CD4-positive, alpha-beta T cell (primary cell): Measurements from ENCODE around the gene SLC46A1. TPM values are rescaled to one million over a fixed set of nuclear protein-coding genes. Genes with fewer than 3 reads are reported as not detected.

Experiments
- ATAC-seq: fragments of 200-7000 bp; cut with Tn5 transposase; one replicate; pipeline ENCODE4 v1.10.0; 2022; ENCODE audit warnings: mild to moderate bottlenecking; ENCODE audit not compliant: poor library complexity
- CTCF ChIA-PET: fragments of 350-600 bp; sonication (Branson Sonifier 250); formaldehyde crosslinking; loops from one replicate; lab custom pipeline; 2021; ENCODE audit warnings: antibody characterized with exemption, inconsistent platforms; lab: Charles Lee
- POLR2A ChIA-PET: fragments of 350-600 bp; sonication (Branson Sonifier 250); formaldehyde crosslinking; loops from one replicate; lab custom pipeline; 2021; ENCODE audit warnings: antibody characterized with exemption, inconsistent platforms; lab: Charles Lee
- DNase-seq, 14 experiments: peaks; one replicate each; pipeline ENCODE4 v3.0.0-alpha.2; 2013 to 2020; ENCODE audit warnings: mixed read lengths in 2 of 14
- H3K27ac ChIP-seq, 2 donors: one replicate each; pipeline versions ENCODE4 v1.5.1 to v1.7.0; 2013; ENCODE audit warnings: low read length in 2 of 2, low read depth in 1 of 2, mild to moderate bottlenecking in 1 of 2
- H3K27me3 ChIP-seq, 2 experiments: 1 replicate in 1 of 2; 2 replicates in 1 of 2; pipeline versions ENCODE4 v1.6.1 to v1.7.0; 2013; ENCODE audit warnings: low read length in 2 of 2, control low read depth in 1 of 2, mild to moderate bottlenecking in 1 of 2, moderate library complexity in 1 of 2; ENCODE audit not compliant: insufficient read depth in 2 of 2, control insufficient read depth in 1 of 2
- H3K36me3 ChIP-seq: one replicate; pipeline ENCODE4 v1.6.1; 2013; ENCODE audit warnings: low read length, control low read depth; ENCODE audit not compliant: insufficient read depth
- H3K4me1 ChIP-seq: one replicate; pipeline ENCODE4 v1.6.1; 2013; ENCODE audit warnings: low read length, control low read depth; ENCODE audit not compliant: insufficient read depth
- H3K4me3 ChIP-seq: one replicate; pipeline ENCODE4 v1.5.1; 2013; ENCODE audit warnings: mild to moderate bottlenecking, low read length, moderate library complexity
- H3K9me3 ChIP-seq, 2 experiments: 1 replicate in 1 of 2; 2 replicates in 1 of 2; pipeline versions ENCODE4 v1.6.1 to v1.7.0; 2013; ENCODE audit warnings: low read length in 2 of 2, mild to moderate bottlenecking in 2 of 2, control low read depth in 1 of 2, moderate library complexity in 1 of 2; ENCODE audit not compliant: control insufficient read depth in 1 of 2, insufficient read depth in 1 of 2
- H3K27ac Mint-ChIP-seq: one replicate; pipeline ENCODE4 v1.8.0; 2020; ENCODE audit warnings: mixed read lengths
- H3K27me3 Mint-ChIP-seq: one replicate; pipeline ENCODE4 v1.8.0; 2021; ENCODE audit warnings: mixed read lengths
- H3K36me3 Mint-ChIP-seq: one replicate; pipeline ENCODE4 v1.8.0; 2021; ENCODE audit warnings: low read depth, mixed read lengths
- H3K4me1 Mint-ChIP-seq: one replicate; pipeline ENCODE4 v1.8.0; 2021; ENCODE audit warnings: low read depth, mixed read lengths
- H3K4me3 Mint-ChIP-seq: one replicate; pipeline ENCODE4 v1.8.0; 2020; ENCODE audit warnings: mild to moderate bottlenecking, mixed read lengths
- H3K9me3 Mint-ChIP-seq: one replicate; pipeline ENCODE4 v1.8.0; 2020; ENCODE audit warnings: mixed read lengths
- intact Hi-C, 2 experiments: fragments of 100-400 bp; cut with DNase I in 1 of 2; cut with micrococcal nuclease in 1 of 2; formaldehyde crosslinking; loops; one replicate each; pipeline versions ENCODE4 v1.15.1 to v1.9.0; 2023 to 2025; cut with DNase I, micrococcal nuclease
- total RNA-seq, 174 experiments: library from RNA in 2 of 174; stranded (reverse) in 2 of 174; gene quantifications; one replicate each; pipeline ENCODE4 v1.2.3 and lab custom pipeline; 2021 to 2026
- TF ChIP-seq, protein P1 (sequence below): fragments of 200-600 bp; IDR thresholded peaks from one replicate; pipeline ENCODE4 v1.8.0; 2022; ENCODE audit warnings: antibody characterized with exemption, mild to moderate bottlenecking

SLC46A1 gene
- total RNA-seq, 2 experiments from 2014 or later: 0.44 to 0.45 TPM

DNA sequence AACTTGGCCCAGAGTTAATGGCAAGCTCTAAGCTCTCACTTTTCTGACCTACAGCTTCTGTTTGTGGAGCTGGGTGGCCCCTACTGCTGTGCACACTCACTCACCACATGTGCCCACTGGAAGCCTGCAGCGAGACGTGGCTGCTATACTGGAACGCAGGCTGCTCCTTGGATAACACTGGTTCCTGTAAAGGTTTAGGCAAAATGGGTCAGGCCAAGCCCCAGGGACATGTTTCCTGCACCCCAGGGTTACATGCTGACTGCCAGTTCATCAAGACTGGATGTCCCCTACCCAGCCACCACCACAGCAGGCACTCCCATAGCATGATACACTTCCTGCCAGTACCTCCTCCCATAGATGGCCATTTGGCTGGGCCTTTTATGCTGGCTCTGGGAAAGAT, 57.0 kb downstream of the SLC46A1 start:
- POLR2A ChIA-PET: interaction anchor here (0.7 to 1.9 kb wide), 2 partner anchors 8 to 10 kb away, joined by 4 to 12 read pairs; partner anchors contain the start of gene POLDIP2

DNA sequence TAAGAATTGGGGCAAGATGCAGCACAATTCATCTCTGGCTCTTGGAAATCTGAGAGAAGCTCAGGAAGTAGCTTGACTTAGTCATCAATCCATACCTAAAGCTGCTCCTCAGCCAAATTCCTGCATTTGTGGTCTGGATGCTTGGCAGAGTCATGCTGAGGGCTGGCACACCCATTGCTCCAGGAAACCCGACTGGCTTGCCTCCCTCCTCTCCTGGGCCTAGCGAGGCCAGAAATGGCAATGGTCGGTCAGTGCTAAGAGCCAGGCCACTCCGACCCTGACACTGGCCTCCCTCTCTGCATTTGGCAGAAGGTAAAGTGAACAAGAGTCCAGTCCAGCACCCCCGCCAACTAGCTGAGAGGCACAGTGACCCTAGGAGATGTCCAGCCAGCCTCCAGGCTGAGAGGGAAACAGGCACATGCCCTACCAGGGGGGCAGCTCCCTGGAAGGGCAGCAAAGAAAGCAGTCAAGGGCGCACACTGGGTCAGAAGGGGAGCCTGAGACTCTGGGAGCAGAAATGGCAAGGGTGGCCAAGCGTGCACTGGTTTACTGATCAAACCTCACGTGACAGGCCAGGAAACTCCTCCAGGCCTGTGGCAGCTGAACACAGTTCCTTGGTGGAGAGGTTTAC, 58.6 kb downstream of the SLC46A1 start:
- H3K9me3 ChIP-seq: no peaks in the 10 kb centered on the region
- Mint-ChIP-seq H3K27ac (no peak overlapping the region), H3K27me3 (no peaks in the 10 kb centered on the region), H3K4me1 (no peaks in the 10 kb centered on the region), H3K9me3 (no peaks in the 10 kb centered on the region), H3K4me3 (no peak overlapping the region), H3K36me3 (peaks cover 85% of the 10 kb centered on the region)
- no peaks in the 10 kb centered on the region for H3K4me1 ChIP-seq
- no peak overlapping the region for H3K4me3 ChIP-seq
- DNase-seq: no peak
- H3K36me3 ChIP-seq: peaks cover 90% of the 10 kb centered on the region
- H3K27ac ChIP-seq: no peak overlapping the region
- ChIA-PET POLR2A (interaction anchor here (1.9 to 2.1 kb wide), 3 partner anchors 10 to 12 kb away, joined by 6 to 12 read pairs (median 8); partner anchors contain the start of genes IFT20, POLDIP2 and TNFAIP1), CTCF (no interaction called here)
- no peaks in the 10 kb centered on the region for H3K27me3 ChIP-seq
- intact Hi-C loops: no loop called here
- no peak for ATAC-seq
- TF ChIP-seq, protein P1, sequence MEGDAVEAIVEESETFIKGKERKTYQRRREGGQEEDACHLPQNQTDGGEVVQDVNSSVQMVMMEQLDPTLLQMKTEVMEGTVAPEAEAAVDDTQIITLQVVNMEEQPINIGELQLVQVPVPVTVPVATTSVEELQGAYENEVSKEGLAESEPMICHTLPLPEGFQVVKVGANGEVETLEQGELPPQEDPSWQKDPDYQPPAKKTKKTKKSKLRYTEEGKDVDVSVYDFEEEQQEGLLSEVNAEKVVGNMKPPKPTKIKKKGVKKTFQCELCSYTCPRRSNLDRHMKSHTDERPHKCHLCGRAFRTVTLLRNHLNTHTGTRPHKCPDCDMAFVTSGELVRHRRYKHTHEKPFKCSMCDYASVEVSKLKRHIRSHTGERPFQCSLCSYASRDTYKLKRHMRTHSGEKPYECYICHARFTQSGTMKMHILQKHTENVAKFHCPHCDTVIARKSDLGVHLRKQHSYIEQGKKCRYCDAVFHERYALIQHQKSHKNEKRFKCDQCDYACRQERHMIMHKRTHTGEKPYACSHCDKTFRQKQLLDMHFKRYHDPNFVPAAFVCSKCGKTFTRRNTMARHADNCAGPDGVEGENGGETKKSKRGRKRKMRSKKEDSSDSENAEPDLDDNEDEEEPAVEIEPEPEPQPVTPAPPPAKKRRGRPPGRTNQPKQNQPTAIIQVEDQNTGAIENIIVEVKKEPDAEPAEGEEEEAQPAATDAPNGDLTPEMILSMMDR: no peak

More for the DNA sequence above, 57.0 kb downstream of the SLC46A1 start:
- TF ChIP-seq, protein P1: no peak
- H3K4me3 Mint-ChIP-seq: no peak overlapping the region
- no peaks in the 10 kb centered on the region for H3K9me3 Mint-ChIP-seq
- ATAC-seq: no peak
- no peaks in the 10 kb centered on the region for H3K27me3 Mint-ChIP-seq
- H3K36me3 ChIP-seq: peaks cover 93% of the 10 kb centered on the region
- H3K27ac ChIP-seq: no peak overlapping the region
- H3K4me3 ChIP-seq: no peak overlapping the region
- H3K9me3 ChIP-seq: no peaks in the 10 kb centered on the region
- CTCF ChIA-PET: no interaction called here
- H3K4me1 Mint-ChIP-seq: no peaks in the 10 kb centered on the region
- no peaks in the 10 kb centered on the region for H3K27me3 ChIP-seq
- H3K4me1 ChIP-seq: no peaks in the 10 kb centered on the region
- DNase-seq: no peak
- no peak overlapping the region for H3K27ac Mint-ChIP-seq
- intact Hi-C loops: no loop called here
- H3K36me3 Mint-ChIP-seq: peaks cover 87% of the 10 kb centered on the region

DNA sequence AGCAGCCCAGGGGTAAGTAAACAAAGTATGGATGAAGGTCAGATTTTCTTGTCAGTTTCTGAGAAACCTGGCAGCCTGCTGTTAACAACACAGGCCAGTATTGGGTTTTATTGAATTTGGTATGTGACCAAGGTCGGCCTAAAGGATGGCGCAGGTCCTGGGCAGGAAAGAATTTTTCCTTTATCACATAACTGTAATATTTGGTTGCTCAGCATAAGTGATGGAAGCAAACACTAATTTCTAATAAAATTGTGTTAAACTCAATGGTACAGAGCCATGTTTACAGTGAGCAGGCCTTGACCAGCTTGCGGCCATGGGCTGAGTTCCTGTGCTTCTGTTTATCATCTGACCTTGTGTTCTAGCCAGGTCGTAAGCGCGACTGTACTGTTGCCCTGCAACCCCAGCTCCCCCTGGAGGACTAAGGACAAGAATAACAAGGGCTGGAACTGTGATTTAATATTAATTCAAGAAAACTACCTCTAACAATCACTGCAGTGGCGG, 59.2 kb downstream of the SLC46A1 start:
- peaks cover 91% of the 10 kb centered on the region for H3K36me3 ChIP-seq
- intact Hi-C loops: no loop called here
- Mint-ChIP-seq H3K27me3 (no peaks in the 10 kb centered on the region), H3K4me3 (no peak overlapping the region), H3K4me1 (no peaks in the 10 kb centered on the region), H3K9me3 (no peaks in the 10 kb centered on the region), H3K36me3 (peaks cover 87% of the 10 kb centered on the region), H3K27ac (peak overlapping the region; percentile 39)
- no peaks in the 10 kb centered on the region for H3K27me3 ChIP-seq
- H3K4me1 ChIP-seq: no peaks in the 10 kb centered on the region
- H3K27ac ChIP-seq: no peak overlapping the region
- CTCF ChIA-PET: no interaction called here
- DNase-seq (no peak), ATAC-seq (no peak)
- H3K9me3 ChIP-seq: no peaks in the 10 kb centered on the region
- H3K4me3 ChIP-seq: no peak overlapping the region
- TF ChIP-seq, protein P1: no peak
- POLR2A ChIA-PET: interaction anchor here (1.9 to 2.1 kb wide), 2 partner anchors 10 to 11 kb away, joined by 6 to 8 read pairs; partner anchors contain the start of genes IFT20, POLDIP2 and TNFAIP1
